HFFc6 (cell line): ENCODE measurements around the gene EPB41L2. TPM values are rescaled to one million over a fixed set of nuclear protein-coding genes. Genes with fewer than 3 reads are reported as not detected.
"Not testable (repeated sequence)": the region's sequence is repeated elsewhere in the genome, so short reads cannot be mapped to it uniquely, and the experiment has no call there.

Experiments used
- DNase-seq: peaks from one replicate; pipeline ENCODE4 v3.0.0-alpha.2; 2018
- H3K27ac Mint-ChIP-seq: 2 replicates; pipeline ENCODE4 v1.8.0; 2020; ENCODE audit warnings: mild to moderate bottlenecking, mixed read lengths
- H3K27me3 Mint-ChIP-seq: 2 replicates; pipeline ENCODE4 v1.8.0; 2021; ENCODE audit warnings: mild to moderate bottlenecking, moderate library complexity, mixed read lengths; ENCODE audit not compliant: insufficient read depth
- H3K36me3 Mint-ChIP-seq: 2 replicates; pipeline ENCODE4 v1.8.0; 2021; ENCODE audit warnings: low read depth, mixed read lengths
- H3K4me1 Mint-ChIP-seq: 2 replicates; pipeline ENCODE4 v1.8.0; 2020; ENCODE audit warnings: low read depth, mixed read lengths
- H3K4me3 Mint-ChIP-seq: 2 replicates; pipeline ENCODE4 v1.8.0; 2020; ENCODE audit warnings: mild to moderate bottlenecking, moderate library complexity, mixed read lengths
- H3K9me3 Mint-ChIP-seq: 2 replicates; pipeline ENCODE4 v1.8.0; 2020; ENCODE audit warnings: mild to moderate bottlenecking, mixed read lengths
- CTCF ChIP-seq: fragments of 200-600 bp; sonication (generic); IDR thresholded peaks from 2 replicates; pipeline ENCODE4 v1.5.0; 2021; ENCODE audit warnings: antibody characterized with exemption, mild to moderate bottlenecking
- total RNA-seq, 6 experiments: library from RNA; stranded (reverse); fragmentation: NEBNext Ultra II Directional; extraction: Animal tissue kit (Norgen Biotek cat#: 25700); gene quantifications; 2 replicates in 1 of 6; 3 replicates in 5 of 6; pipeline ENCODE4 v1.2.3, GENCODE V29; 2021

The EPB41L2 gene
- total RNA-seq, 6 experiments from 2014 or later = 39.3 to 73.8 (median 60.7) TPM

DNA sequence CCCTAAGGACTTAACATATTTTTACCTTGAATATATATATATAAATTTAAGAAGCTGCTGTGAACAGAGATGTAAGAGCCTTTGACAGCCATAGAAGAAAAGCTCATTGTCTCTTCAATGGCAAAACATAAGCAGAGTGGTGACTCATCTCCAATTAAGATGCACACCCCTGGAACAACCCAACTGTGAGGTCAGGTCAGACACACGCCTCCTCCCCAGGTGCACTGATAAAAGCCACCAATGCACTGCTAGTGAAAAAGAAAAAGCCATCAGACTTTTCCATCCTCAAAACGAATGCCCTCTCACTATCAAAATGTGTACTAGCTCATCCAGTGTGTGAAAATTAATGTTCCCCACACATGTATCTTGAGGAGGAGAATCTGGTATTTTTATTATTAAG is 135.7 kb downstream of the EPB41L2 start:
- H3K27me3 Mint-ChIP-seq = no peaks in the 10 kb centered on the region
- no peak for DNase-seq
- H3K36me3 Mint-ChIP-seq = 0 out of 2 replicates have a peak, but pooled peaks cover 4% of the 10 kb centered on the region
- TF ChIP-seq CTCF = no peak
- no peak overlapping the region for H3K27ac Mint-ChIP-seq
- no peaks in the 10 kb centered on the region for H3K9me3 Mint-ChIP-seq
- H3K4me1 Mint-ChIP-seq = peaks cover 18% of the 10 kb centered on the region
- H3K4me3 Mint-ChIP-seq = no peak overlapping the region

- Mint-ChIP-seq H3K27me3 (no peaks in the 10 kb centered on the region), H3K4me3 (no peak overlapping the region), H3K36me3 (no peaks in the 10 kb centered on the region), H3K4me1 (peaks cover under 1% of the 10 kb centered on the region; the same call in 1 of the 2 replicates), H3K9me3 (no peaks in the 10 kb centered on the region), H3K27ac (no peak overlapping the region)
- DNase-seq = no peak
- TF ChIP-seq CTCF = no peak
These were observed 139.7 kb downstream of the EPB41L2 start for GRCh38 chr6:130923350-130923749.

GRCh38 chr6:130922922-130923321 is 140.1 kb downstream of the EPB41L2 start:
- DNase-seq = no peak
- Mint-ChIP-seq H3K36me3 (no peaks in the 10 kb centered on the region), H3K9me3 (no peaks in the 10 kb centered on the region), H3K4me1 (no peaks in the 10 kb centered on the region), H3K4me3 (no peak overlapping the region), H3K27me3 (no peaks in the 10 kb centered on the region), H3K27ac (no peak overlapping the region)
- no peak for TF ChIP-seq CTCF

DNA sequence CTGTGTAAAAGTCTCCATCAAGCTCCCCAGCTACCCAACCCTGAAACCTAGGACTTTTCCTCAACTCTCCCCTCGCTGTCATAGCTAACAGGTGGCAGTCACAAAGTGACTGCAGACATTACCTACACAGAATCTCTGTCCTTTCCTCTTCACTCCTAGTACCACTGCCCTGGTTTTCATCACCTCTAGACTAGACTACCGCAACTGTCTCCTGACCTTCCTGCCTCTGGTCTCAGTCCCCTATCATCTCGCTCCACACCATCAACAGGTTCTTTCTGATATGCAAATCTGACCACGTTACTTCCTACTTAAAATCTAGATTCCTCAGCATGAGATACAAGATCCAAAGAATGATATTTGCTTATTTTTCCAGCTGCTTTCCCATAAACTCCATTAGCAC is 142.1 kb downstream of the EPB41L2 start:
- Mint-ChIP-seq H3K4me1 (no peaks in the 10 kb centered on the region), H3K27me3 (no peaks in the 10 kb centered on the region), H3K9me3 (no peaks in the 10 kb centered on the region), H3K36me3 (no peaks in the 10 kb centered on the region), H3K4me3 (no peak overlapping the region), H3K27ac (no peak overlapping the region)
- DNase-seq = no peak
- no peak for TF ChIP-seq CTCF

- Mint-ChIP-seq H3K36me3 (peaks cover 5% of the 10 kb centered on the region; the same call in 1 of the 2 replicates), H3K27ac (no peak overlapping the region), H3K27me3 (no peaks in the 10 kb centered on the region), H3K9me3 (no peaks in the 10 kb centered on the region), H3K4me1 (no peaks in the 10 kb centered on the region), H3K4me3 (no peak overlapping the region)
- DNase-seq = no peak
- no peak for TF ChIP-seq CTCF
These were observed 144.9 kb downstream of the EPB41L2 start for GRCh38 chr6:130918171-130918570.

DNA sequence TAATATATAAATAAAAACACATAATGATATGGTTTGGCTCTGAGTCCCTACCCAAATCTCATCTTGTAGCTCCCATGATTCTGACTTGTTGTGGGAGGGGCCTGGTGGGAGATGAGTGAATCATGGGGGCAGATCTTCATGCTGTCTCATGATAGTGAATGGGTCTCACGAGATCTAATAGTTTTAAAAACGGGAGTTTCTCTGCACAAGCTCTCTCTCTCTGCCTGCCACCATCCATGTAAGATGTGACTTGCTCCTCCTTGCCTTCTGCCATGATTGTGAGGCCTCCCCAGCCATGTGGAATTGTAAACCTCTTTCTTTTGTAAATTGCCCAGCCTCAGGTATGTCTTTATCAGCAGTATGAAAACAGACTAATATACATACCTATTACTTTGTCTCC is 147.4 kb downstream of the EPB41L2 start:
- H3K4me1 Mint-ChIP-seq, H3K27ac Mint-ChIP-seq, H3K9me3 Mint-ChIP-seq, H3K27me3 Mint-ChIP-seq, DNase-seq, H3K4me3 Mint-ChIP-seq: not testable (repeated sequence)
- H3K36me3 Mint-ChIP-seq = peaks cover 11% of the 10 kb centered on the region
